Stimulated activated CD4-positive, alpha-beta T cell treated with anti-CD3 and anti-CD28 coated beads, Interleukin-2, amount 100 ng/mL, for 24 hours (primary cell): ENCODE measurements around the gene CNIH2.
"Not testable (repeated sequence)": the region's sequence is repeated elsewhere in the genome, so short reads cannot be mapped to it uniquely, and the experiment has no call there.

Experiments
- DNase-seq, 2 donors: peaks; one replicate each; pipeline ENCODE4 v3.0.0-alpha.2; 2020

The CNIH2 gene

DNA sequence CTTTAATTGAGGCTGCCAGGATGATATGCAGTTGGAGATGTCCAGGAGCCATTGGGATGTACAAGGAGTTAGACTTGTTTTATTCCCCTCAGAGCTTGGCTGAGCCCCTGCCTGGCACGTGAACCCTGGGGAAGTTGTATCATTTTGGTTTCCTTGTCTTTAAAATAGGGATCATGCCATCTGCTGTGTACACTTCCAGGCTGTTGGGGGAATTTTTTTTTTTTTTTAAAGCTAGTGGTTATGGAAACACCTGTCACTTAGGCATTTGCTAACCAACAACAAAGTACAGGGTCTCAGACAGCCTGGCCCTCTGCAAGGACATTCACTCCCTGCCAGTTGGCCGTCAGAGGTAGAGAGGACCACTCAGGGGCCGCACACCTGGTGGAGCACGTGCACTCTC, 18.0 kb upstream of the CNIH2 start:
- DNase-seq: no peak

- no peak for DNase-seq
Observed at GRCh38 chr11:66261578-66261977, 16.4 kb upstream of the CNIH2 start.

DNA sequence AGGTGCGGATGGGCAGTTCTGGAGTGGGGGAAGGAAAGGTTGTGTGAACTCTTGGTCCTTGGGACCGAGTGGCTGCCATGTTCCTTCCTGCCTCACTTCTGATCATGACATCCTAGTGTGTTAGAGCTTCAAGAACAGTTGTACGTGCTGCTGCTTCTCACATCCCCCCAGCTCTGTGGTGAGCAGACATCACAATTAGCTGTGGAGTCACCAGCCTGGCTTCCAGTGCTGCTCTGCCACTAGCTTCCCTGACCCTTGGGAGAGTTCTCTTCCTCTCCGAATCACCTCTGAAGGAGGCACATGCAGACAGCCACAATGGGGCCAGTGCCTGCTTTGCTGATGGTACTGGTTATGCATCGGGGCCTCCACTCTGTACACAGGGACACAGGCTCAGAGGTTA, 15.8 kb upstream of the CNIH2 start:
- DNase-seq: no peak

DNA sequence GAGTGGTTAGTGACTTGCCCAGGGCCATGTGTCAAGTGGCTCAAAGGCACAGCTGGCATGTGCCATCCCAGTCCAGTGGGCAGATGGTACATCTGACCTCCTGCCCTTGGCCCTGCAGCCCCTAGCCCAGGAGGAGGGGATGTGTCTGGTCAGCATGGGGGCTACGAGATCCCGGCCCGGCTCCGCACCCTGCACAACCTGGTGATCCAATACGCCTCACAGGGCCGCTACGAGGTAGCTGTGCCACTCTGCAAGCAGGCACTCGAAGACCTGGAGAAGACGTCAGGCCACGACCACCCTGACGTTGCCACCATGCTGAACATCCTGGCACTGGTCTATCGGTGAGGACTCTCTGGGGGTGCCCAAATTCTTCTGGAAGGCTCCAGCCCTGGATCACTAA, 15.3 kb upstream of the CNIH2 start:
- DNase-seq: no peak

GRCh38 chr11:66263231-66263630, 14.7 kb upstream of the CNIH2 start:
- no peak for DNase-seq

DNA sequence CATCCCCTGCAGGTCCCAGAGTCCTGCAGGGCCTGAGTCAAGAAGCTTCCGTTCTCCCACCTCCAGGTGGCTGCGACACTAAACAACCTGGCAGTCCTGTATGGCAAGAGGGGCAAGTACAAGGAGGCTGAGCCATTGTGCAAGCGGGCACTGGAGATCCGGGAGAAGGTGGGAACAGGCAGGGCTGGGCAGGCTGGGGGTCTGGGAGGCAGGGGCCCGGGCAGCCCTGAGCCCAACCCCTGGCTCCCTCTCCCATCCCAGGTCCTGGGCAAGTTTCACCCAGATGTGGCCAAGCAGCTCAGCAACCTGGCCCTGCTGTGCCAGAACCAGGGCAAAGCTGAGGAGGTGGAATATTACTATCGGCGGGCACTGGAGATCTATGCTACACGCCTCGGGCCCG, 14.2 kb upstream of the CNIH2 start:
- no peak for DNase-seq

DNA sequence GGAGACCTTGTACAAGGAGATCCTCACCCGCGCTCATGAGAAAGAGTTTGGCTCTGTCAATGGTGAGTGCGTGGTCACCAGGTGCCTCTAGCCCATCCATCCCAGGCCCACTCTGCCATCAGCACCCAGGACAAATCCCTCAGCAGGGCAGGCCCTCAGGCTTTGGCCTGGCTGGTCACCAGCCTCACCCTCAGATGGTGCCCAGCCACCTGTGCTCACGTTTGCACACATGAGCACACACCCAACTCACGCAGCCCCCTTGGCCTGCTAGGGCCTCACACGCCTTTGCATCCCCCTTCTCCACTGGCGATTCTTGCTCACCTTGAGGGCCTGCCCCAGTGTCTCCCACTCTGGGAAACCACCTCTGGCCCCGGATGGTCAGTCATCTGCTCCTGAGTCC, 13.6 kb upstream of the CNIH2 start:
- no peak for DNase-seq

DNA sequence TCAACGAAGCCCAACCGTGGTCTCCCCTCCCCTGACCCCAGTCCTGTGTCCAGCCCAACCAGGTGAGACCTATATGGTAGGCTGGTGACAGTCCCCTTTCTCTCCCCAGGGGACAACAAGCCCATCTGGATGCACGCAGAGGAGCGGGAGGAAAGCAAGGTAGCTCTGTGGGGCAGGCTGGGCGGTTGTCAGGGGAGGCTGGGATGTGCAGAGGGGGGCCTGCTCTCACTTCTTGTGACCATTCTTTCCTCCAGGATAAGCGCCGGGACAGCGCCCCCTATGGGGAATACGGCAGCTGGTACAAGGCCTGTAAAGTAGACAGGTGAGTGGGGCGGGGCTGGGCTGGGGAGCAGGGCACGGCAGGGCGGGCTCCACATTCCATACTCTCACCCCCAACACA, 13.1 kb upstream of the CNIH2 start:
- peak; percentile 51 to 62 for DNase-seq

DNA sequence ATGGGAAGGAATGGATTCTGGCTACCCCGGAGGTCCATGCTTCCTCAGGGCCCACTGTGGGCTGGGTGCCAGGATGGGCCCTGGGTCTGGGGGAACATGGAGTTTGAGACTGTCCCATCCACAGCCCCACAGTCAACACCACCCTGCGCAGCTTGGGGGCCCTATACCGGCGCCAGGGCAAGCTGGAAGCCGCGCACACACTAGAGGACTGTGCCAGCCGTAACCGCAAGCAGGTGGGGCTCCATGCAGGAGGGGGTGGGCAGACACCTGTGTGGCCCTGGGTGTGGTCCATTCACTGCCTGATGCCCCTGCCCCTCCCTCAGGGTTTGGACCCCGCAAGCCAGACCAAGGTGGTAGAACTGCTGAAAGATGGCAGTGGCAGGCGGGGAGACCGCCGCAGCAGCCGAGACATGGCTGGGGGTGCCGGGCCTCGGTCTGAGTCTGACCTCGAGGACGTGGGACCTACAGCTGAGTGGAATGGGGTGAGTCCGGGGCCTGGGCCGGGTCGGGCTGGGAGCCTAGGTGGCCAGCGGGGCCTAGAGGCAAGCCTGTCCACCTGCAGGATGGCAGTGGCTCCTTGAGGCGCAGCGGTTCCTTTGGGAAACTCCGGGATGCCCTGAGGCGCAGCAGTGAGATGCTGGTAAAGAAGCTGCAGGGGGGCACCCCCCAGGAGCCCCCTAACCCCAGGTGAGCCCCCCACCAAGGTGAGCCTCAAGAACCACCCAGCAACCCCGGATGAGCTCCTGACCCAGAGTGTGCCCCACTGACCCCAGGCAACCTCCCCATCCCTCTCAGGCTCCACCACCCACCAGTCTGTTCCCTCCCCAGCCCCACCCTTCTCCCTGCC, 12.2 kb upstream of the CNIH2 start:
- DNase-seq: no peak

- DNase-seq: no peak
Observed at GRCh38 chr11:66266378-66267038, 11.5 kb upstream of the CNIH2 start.

DNA sequence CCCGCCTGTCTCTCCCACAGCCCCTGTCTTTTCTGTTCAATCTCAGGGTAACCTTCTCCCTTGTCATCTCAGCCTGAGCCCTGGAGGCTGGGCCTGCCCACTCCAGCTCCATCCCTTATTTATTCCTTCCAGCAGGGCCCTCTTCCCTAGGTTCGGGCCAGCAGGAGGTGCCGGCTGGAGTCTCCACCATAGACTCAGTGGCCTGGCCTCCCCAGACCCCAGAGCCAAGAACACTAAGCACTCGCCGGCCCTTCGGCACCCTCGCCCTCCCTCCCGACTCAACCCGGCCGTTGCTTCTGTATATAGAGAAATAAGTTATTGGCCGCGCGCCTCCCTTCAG, 11.0 kb upstream of the CNIH2 start:
- no peak for DNase-seq

DNA sequence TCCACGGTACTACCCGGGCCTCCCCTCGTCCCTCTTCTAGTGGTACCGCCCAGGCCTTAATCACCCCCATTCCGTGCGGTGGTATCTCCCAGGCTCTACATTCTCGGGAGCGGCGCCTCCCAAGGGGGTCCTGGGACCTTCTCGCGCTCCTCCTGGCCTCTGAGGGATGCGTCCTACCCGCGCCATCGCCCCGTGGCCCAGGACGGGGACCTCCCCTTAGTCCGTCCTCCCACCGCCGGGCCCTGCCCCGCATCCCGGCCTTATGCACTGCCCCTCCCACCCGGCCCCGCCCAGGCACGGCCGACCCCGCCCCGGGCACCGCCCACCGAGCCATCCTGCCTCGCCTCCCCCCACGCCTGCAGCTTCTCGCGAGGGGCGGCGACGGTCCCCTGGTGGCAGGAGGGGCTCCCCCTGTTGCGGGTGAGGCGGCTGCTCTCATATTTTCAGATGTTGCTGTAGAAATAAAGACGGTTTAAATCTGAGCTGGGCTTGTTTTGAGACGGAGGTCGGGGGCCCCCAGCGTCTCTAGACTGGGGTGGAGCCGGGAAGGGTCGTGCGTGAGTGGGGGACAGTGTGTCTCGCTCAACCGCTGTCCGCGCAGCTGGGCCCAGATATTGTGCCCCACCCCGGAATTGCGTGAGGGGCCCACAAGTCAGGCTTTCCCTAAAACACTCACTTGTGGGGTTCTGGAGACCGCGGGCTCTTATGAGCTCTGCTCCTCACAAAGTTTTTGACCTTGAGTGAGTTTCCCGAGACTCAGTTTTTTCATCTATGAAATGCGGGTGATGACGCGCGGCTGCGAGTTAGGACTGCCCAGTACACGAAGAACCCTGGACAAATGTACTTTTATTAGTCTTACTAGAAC, 10.4 kb upstream of the CNIH2 start:
- DNase-seq: peak; percentile 86 to 89

- peak; percentile 100 for DNase-seq
Observed at GRCh38 chr11:66268244-66268951, 9.6 kb upstream of the CNIH2 start, which contains the start of gene RAB1B. Gene RAB1B (plus strand): TSS chr11:66268639. CDS start chr11:66268680, 41 bp downstream.

GRCh38 chr11:66268952-66269905, 8.7 kb upstream of the CNIH2 start:
- DNase-seq: peak in 1 of 2 donors; percentile 34

DNA sequence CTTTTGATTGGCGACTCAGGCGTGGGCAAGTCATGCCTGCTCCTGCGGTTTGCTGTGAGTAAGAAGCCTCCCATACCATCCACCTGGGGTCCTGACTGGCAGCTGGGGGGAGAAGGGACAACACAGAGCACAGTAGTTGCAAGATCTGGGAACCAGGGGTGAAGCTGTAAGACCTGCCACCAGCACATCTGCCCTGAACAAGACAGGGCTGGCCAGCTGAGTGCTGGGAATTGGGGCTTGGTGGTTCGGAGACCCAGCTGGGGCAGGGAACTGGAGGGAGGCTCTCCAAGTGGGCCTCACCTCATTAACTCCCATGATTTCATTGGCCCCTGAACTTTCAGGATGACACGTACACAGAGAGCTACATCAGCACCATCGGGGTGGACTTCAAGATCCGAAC, 6.2 kb upstream of the CNIH2 start:
- no peak for DNase-seq

GRCh38 chr11:66272596-66272995, 5.4 kb upstream of the CNIH2 start:
- no peak for DNase-seq

GRCh38 chr11:66274219-66274618, 3.8 kb upstream of the CNIH2 start:
- DNase-seq: no peak

DNA sequence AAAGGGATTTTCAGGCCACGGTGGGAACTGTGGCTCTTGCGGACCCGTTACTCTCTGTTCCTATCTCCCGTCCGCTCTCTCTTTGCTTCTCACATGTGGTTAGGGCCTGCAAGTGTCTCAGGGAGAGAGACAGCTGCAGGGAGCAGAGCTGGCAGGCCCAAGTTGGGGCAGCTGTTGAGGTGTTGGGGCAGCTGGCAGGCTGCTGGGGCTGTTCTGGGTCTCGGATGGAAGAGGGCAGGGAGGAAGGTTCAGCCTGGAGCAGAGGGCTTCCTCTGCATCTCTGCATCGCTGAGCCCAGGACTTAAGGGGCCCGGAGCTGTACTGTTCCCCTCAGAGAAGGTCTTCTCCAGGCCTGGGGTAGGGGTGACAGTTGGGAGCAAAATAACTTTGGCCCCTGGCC, 2.6 kb upstream of the CNIH2 start:
- DNase-seq: no peak

GRCh38 chr11:66275984-66276612, 1.9 kb upstream of the CNIH2 start:
- no peak for DNase-seq

DNA sequence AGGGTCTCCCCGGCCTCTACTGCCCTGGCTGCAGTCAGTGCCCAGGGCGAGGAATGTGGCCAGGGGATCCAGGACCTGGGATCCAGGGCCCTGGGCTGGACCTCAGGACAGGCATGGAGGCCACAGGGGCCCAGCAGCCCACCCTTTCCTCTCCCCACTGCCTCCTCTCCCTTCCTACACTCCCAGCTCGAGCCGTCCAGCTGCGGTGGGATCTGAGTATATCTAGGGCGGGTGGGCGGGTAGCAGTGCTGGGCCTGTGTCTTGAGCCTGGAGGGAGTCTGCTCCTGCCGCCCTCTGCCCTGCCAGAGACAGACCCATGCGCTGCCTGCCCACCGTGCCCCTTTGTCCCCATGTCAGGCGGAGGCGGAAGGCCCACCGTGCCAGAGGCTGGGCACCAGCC, 1.4 kb upstream of the CNIH2 start:
- DNase-seq: not testable (repeated sequence)

- not testable (repeated sequence) for DNase-seq
Observed at GRCh38 chr11:66277064-66277463, 911 bp upstream of the CNIH2 start.
